HEK293T (cell line): ENCODE measurements around the gene PRPF6.

Experiments
- BHLHE40 ChIP-seq: fragments of 450-650 bp; IDR thresholded peaks from 2 replicates; pipeline ENCODE4 v1.6.1; 2016; ENCODE audit warnings: mild to moderate bottlenecking, moderate library complexity, borderline replicate concordance
- CTBP1 ChIP-seq: fragments of 450-650 bp; IDR thresholded peaks from 2 replicates; pipeline ENCODE4 v1.6.1; 2016; ENCODE audit warnings: borderline replicate concordance
- FOXK2 ChIP-seq: fragments of 450-650 bp; IDR thresholded peaks from 2 replicates; pipeline ENCODE4 v1.6.1; 2016; ENCODE audit warnings: mild to moderate bottlenecking
- FOXM1 ChIP-seq: fragments of 450-650 bp; IDR thresholded peaks from 2 replicates; pipeline ENCODE4 v1.6.1; 2017; ENCODE audit warnings: mild to moderate bottlenecking, borderline replicate concordance
- HDGF ChIP-seq: fragments of 450-650 bp; IDR thresholded peaks from 2 replicates; pipeline ENCODE4 v1.6.1; 2017; ENCODE audit warnings: antibody characterized with exemption, borderline replicate concordance
- L3MBTL2 ChIP-seq: fragments of 450-650 bp; conservative IDR thresholded peaks from 2 replicates; pipeline ENCODE4 v1.6.1; 2016; ENCODE audit warnings: mild to moderate bottlenecking
- NFRKB ChIP-seq: fragments of 450-650 bp; IDR thresholded peaks from 2 replicates; pipeline ENCODE4 v1.6.1; 2016; ENCODE audit warnings: mild to moderate bottlenecking, moderate library complexity
- PKNOX1 ChIP-seq: fragments of 450-650 bp; IDR thresholded peaks from 2 replicates; pipeline ENCODE4 v1.6.1; 2016
- SP1 ChIP-seq: fragments of 450-650 bp; IDR thresholded peaks from 2 replicates; pipeline ENCODE4 v1.6.1; 2017
- SUZ12 ChIP-seq: fragments of 450-650 bp; IDR thresholded peaks from 2 replicates; pipeline ENCODE4 v1.6.1; 2016; ENCODE audit warnings: mild to moderate bottlenecking
- TARDBP ChIP-seq: fragments of 450-650 bp; IDR thresholded peaks from 2 replicates; pipeline ENCODE4 v1.6.1; 2016

- no peak for TF ChIP-seq L3MBTL2
- no peak for TF ChIP-seq TARDBP
- no peak for TF ChIP-seq FOXM1
- TF ChIP-seq NFRKB = no peak
- TF ChIP-seq BHLHE40 = no peak
- TF ChIP-seq FOXK2 = no peak
- TF ChIP-seq SUZ12 = no peak
- TF ChIP-seq PKNOX1 = no peak
- no peak for TF ChIP-seq SP1
- no peak for TF ChIP-seq CTBP1
- no peak for TF ChIP-seq HDGF
These were observed 85.0 kb downstream of the PRPF6 start for GRCh38 chr20:64065974-64066343.
